Putamen (tissue), 1 donor: ENCODE data around the gene TMEM163.
"Not testable (repeated sequence)": the region's sequence is repeated elsewhere in the genome, so short reads cannot be mapped to it uniquely, and the experiment has no call there.

Experiments
- DNase-seq: peaks from one replicate; pipeline ENCODE4 v3.0.0-alpha.2; 2016; ENCODE audit warnings: low spot score

Gene TMEM163

DNA sequence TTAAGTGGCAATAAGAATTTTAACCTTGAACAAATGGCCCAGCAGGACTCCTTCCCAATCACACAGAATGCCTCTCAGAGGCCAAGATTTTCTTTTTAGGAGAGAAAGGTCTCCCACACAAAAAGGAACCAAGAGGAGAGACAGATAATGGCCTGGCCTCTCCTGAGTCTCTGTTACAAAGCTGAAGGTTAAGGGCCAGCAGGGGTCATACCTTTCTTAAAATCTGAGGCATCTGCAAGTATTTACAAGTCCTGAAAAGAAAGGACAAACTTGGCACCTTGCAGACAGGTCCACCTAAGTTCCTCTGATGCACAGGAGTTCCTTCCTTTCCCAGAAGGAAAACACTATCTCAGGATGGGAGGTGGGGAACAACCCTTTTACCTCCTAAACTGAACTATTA lies 142.3 kb downstream of the TMEM163 start:
- DNase-seq: no peak

GRCh38 chr2:134575888-134576287 lies 142.9 kb downstream of the TMEM163 start:
- no peak for DNase-seq

GRCh38 chr2:134574611-134575330 lies 144.0 kb downstream of the TMEM163 start:
- DNase-seq: no peak

- no peak for DNase-seq
These were observed 145.1 kb downstream of the TMEM163 start for GRCh38 chr2:134573724-134574123.

DNA sequence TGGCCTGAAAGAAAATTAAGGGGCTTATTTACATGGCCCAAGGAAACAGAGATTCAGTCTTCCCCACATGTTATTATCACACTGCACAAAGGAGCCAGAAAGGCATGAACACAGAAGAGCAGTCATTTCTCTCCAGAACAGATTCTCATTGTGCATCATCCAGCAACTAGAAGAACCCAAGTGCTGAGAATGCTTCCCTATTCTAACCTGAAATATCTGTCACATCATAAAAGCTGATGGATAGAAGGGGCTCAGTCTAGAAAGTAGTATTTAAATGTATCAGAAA lies 145.8 kb downstream of the TMEM163 start:
- no peak for DNase-seq

GRCh38 chr2:134572314-134573084 lies 146.3 kb downstream of the TMEM163 start:
- DNase-seq: no peak

DNA sequence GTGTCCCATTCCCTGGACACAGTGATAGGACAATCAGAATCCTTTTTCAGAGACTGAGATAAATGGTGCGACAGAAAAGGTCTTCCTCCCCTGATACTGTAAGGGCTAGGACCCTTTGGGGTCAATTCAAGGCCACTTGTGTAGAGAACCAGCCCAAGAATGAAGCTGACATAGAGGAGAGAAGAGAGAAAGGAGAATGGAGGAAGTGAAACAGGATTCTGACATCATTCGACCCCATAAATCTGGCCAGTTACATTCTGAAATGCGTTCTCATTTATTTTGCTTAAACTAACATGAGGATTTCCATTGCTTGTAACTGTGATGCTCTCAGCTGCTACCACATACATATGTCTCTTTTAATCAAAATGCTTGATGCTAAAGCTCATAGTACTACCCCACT lies 148.1 kb downstream of the TMEM163 start:
- no peak for DNase-seq

DNA sequence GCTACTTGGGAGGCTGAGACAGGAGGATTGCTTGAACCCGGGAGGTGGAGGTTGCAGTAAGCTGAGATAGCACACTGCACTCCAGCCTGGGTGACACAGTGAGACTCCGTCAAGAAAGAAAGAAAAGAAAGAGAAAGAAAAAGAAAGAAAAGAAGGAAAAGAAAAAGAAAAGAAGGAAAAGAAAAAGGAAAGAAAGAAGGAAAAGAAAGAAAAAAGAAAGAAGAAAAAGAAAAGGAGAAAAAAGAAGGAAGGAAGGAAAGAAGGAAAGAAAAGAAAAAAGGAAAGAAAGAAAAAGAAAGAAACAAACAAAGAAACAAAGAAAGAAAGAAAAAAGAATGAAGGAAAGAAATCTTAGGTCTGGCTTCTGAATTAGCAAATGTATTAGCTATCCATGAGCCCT lies 150.4 kb downstream of the TMEM163 start:
- no peak for DNase-seq

- DNase-seq: no peak
These were observed 151.1 kb downstream of the TMEM163 start for GRCh38 chr2:134567666-134568065.

DNA sequence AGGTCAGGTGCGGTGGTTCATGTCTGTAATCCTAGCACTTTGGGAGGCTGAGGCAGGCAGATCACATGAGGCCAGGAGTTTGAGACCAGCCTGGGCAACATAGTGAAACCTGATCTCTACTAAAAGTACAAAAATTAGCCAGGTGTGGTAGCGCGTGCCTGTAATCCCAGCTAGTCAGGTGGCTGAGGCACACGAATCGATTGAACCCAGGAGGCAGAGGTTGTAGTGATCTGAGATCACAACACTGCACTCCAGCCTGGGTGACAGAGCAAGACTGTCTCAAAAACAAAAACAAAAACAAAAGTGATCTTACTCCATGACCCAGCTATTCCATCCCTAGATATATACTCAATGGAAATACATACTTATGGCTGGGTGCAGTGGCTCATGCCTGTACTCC lies 153.8 kb downstream of the TMEM163 start:
- DNase-seq: not testable (repeated sequence)

DNA sequence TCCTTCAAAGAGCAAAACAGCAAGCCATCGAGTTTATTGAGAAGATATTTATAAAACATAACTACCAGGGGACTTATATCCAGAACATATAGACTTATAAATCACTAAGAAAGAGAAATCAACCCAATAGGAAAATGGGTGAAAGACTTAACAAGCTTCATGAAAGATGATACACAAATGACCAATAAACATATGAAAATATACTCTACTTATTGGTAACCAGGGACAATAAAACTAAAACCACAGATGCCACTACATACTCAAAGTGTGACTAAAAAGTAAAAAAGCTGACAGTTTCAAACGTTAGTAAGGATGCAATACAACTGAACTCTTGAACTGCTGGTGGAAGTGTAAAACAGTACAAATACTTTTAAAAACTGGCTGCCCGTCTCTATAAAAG lies 154.3 kb downstream of the TMEM163 start:
- DNase-seq: no peak

GRCh38 chr2:134558208-134558830 lies 160.5 kb downstream of the TMEM163 start:
- DNase-seq: no peak

DNA sequence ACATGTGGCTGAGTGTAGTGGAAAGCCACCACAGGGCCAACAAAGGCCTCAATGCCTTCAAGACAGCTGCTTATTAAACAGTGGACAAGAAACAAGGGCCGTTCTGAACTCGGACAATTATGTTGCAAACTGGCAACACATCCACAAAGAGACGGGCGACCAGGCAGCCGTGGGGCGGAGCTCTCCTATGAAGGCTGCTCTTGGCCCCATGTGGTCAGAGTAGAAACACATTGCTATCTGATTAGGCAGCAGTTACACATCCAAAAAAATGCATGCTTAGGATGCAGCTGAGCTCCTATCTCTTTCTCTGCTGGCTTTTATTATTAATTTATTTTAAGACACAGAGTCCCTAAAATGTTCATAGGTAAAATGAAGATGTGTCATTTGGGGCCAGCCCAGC lies 163.4 kb downstream of the TMEM163 start:
- no peak for DNase-seq

- DNase-seq: no peak
These were observed 165.1 kb downstream of the TMEM163 start for GRCh38 chr2:134553657-134554056.

GRCh38 chr2:134550566-134551164 lies 168.1 kb downstream of the TMEM163 start:
- no peak for DNase-seq

DNA sequence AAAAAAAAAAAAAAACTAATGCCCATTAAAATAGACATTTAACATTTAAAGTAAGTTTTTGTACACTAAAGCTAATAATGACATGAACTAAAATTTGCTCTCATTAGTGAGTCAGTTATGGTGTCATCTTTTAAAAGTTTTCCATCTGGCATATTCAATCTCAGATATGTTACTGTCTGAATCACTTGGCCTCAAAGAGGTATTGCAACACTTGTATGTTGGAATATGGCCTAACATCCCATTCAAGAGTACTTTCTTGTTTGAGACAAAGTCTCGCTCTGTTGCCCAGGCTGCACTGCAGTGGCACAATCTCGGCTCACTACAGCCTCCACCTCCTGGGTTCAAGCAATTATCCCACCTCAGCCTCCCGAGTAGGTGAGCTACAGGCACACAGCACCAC lies 169.7 kb downstream of the TMEM163 start:
- DNase-seq: no peak

DNA sequence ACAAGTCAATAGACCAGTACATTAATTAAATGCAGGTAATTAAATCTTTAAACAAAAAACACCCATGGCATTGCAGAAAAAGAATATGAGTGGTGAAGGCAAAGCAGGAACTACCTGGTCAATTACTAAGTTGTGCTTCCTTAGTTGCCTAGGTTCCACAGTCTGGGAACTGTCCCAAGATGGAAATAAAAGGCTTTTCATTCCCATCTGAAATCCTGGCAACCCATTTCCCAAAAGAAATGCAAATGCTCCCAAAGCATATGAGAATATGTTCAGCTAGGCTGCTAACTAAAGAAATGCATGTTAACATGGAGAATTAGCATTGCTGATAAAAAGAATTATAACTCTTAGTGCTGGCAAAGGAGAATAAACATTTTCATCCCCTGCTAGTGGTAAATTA lies 177.8 kb downstream of the TMEM163 start:
- DNase-seq: peak; percentile 19

DNA sequence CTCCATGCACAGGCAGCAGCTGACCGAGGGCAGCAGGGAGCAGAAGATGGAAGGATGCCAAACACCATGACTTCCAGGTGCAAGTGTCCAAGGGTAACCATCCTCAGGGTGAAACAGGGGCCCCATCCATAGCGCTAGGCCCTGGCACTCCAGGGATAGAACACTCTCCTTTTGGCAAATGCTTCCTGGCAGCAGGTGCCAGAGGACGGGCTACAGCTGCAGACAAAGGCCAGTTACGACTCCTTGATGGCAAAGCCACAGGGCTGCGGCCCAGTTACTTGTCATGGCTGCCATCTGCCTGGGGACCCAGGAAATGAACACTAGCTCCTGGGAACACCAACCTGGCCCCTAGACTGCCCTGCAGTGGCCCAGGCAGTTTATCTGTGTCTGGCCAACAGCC lies 178.8 kb downstream of the TMEM163 start:
- DNase-seq: no peak

- no peak for DNase-seq
These were observed 181.1 kb downstream of the TMEM163 start for GRCh38 chr2:134537702-134538101.

- DNase-seq: no peak
These were observed 181.7 kb downstream of the TMEM163 start for GRCh38 chr2:134537121-134537520.

- no peak for DNase-seq
These were observed 182.5 kb downstream of the TMEM163 start for GRCh38 chr2:134536296-134536695.

- no peak for DNase-seq
These were observed 186.3 kb downstream of the TMEM163 start for GRCh38 chr2:134532537-134532936.

- DNase-seq: no peak
These were observed 191.4 kb downstream of the TMEM163 start for GRCh38 chr2:134527381-134527780.
